Measurements from ENCODE around the gene OGN.
"Not testable (repeated sequence)": the region's sequence is repeated elsewhere in the genome, so short reads cannot be mapped to it uniquely, and the experiment has no call there.

The OGN gene

DNA sequence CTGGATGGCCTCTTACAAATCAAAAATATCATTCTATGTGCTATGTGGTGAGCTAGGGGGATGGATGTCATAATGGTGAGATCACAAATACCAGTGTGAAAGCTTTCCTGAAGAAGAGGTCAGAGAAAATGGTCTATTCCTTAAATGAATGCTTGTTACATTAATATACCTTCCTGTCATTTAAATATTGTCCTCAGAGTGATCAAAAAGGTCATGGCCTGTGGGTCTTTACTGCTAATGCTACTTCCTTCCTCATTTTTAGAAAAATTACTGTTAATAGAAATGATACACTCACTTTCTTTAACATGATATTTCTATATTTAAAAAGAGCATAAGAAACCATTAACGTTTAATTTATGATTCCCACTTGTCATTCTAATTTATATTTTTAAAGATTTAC lies 10.2 kb upstream of the OGN start:
- Histone ChIP-seq H3K36me3 (no peaks in the 10 kb centered on the region), H3K27me3 (ENCODE audit: insufficient read depth, low read depth, severe bottlenecking) (no peaks in the 10 kb centered on the region), H3K9me3 (ENCODE audit: severe bottlenecking) (no peaks in the 10 kb centered on the region), H3K27ac (no peak overlapping the region), H3K4me3 (ENCODE audit: low read depth, low read length) (no peak overlapping the region)
- DNase-seq: no peak
- TF ChIP-seq, protein P1, sequence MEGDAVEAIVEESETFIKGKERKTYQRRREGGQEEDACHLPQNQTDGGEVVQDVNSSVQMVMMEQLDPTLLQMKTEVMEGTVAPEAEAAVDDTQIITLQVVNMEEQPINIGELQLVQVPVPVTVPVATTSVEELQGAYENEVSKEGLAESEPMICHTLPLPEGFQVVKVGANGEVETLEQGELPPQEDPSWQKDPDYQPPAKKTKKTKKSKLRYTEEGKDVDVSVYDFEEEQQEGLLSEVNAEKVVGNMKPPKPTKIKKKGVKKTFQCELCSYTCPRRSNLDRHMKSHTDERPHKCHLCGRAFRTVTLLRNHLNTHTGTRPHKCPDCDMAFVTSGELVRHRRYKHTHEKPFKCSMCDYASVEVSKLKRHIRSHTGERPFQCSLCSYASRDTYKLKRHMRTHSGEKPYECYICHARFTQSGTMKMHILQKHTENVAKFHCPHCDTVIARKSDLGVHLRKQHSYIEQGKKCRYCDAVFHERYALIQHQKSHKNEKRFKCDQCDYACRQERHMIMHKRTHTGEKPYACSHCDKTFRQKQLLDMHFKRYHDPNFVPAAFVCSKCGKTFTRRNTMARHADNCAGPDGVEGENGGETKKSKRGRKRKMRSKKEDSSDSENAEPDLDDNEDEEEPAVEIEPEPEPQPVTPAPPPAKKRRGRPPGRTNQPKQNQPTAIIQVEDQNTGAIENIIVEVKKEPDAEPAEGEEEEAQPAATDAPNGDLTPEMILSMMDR (IDR thresholded peaks at IDR 0.05; ENCODE audit: low read depth, low read length): no peak

DNA sequence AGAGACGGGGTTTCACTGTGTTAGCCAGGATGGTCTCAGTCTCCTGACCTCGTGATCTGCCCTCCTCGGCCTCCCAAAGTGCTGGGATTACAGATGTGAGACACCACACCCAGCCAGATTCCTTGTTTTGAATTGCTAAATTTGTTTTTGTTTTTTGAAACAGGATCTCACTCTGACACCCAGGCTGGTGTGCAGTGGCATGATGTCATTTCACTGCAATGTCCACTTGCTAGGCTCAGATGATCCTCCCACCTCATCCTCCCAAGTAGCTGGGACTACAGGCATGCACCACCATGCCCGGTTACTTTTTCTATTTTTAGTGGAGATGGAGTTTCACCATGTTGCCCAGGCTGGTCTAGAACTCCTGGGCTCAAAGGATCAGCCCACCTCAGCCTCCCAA lies 6.8 kb upstream of the OGN start:
- not testable (repeated sequence) for DNase-seq; H3K36me3 ChIP-seq; H3K9me3 ChIP-seq (ENCODE audit: severe bottlenecking); H3K27ac ChIP-seq; H3K27me3 ChIP-seq (ENCODE audit: insufficient read depth, low read depth, severe bottlenecking); H3K4me3 ChIP-seq (ENCODE audit: low read depth, low read length)

DNA sequence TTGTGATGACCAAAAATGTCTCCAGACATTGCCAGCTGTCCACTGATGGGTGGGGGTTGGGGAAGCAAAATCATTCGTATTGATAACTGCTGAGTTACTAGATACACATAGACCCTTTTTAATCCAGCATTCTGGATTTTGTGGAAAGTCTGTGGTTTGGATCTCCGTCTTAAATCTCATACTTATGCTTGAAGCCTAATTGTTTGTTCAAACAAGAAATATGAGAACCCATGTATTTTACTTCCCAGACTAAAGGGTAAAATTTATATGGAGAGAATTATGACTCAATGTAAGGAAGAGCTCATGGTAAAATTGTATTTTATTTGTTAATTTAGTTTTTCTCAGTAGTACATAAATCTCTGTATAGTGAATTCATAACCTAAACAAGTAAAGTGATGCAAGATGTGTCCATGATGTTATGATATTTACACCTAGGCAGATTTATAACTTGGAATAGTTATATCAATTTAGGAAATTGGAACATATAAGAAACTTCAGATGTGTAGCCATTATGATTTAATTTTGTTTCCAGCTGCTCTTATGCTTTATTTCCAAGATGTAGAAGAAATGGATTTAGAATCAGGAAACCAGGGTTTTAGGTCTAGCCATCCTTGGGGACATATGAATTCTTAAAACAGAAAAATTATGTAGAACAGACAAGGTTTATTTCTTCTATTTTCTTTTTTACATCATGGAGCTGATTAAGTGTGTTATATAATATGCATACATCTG lies 4.5 kb upstream of the OGN start:
- Histone ChIP-seq H3K27ac (no peak overlapping the region), H3K9me3 (ENCODE audit: severe bottlenecking) (no peaks in the 10 kb centered on the region), H3K4me3 (ENCODE audit: low read depth, low read length) (no peak overlapping the region), H3K27me3 (ENCODE audit: insufficient read depth, low read depth, severe bottlenecking) (no peaks in the 10 kb centered on the region), H3K36me3 (no peaks in the 10 kb centered on the region)
- no peak for DNase-seq
- TF ChIP-seq, protein P1 (IDR thresholded peaks at IDR 0.05; ENCODE audit: low read depth, low read length): no peak

DNA sequence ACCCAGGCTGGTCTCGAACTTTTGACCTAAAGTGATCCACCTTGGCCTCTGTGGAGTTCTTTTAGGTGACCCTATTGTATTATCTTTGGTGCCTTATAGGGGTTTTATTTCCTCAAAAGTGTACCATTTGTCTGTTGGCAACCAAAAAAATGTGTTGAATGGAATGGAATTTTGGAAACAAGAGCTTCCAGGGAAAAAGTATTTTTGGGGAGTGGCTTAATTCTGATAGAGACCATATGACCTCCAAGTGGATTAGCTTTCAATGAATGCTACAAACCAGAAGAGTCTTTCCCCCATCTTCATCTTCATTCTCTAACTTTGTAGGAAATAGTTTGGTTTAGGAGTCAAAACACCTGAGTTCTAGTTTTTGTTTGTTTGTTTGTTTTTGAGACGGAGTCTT lies 3.4 kb upstream of the OGN start:
- Histone ChIP-seq H3K9me3 (ENCODE audit: severe bottlenecking) (no peaks in the 10 kb centered on the region), H3K36me3 (no peaks in the 10 kb centered on the region), H3K4me3 (ENCODE audit: low read depth, low read length) (no peak overlapping the region), H3K27ac (no peak overlapping the region), H3K27me3 (ENCODE audit: insufficient read depth, low read depth, severe bottlenecking) (no peaks in the 10 kb centered on the region)
- DNase-seq: no peak
- TF ChIP-seq, protein P1 (IDR thresholded peaks at IDR 0.05; ENCODE audit: low read depth, low read length): no peak

DNA sequence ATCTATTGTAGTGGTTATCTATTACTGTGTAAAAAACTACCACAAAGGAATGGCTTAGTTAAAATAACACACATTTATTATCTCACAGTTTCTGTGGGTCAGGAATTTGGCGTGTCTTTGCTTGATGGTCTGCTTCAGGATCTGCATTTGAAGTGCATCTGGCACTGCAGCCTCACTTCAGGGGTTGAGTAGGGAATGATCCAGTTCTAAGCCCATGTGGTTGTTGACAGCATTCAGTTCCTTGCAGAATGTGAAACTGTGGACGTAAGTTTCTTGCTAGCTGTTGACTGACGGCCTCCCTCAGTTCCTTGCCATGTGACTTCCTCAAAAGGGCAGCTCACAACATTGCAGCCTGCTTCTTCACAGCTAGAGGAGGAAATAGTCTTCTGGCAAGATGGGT lies 2.1 kb upstream of the OGN start:
- no peaks in the 10 kb centered on the region for H3K27me3 ChIP-seq (ENCODE audit: insufficient read depth, low read depth, severe bottlenecking)
- H3K36me3 ChIP-seq: no peaks in the 10 kb centered on the region
- no peak overlapping the region for H3K4me3 ChIP-seq (ENCODE audit: low read depth, low read length)
- TF ChIP-seq, protein P1 (IDR thresholded peaks at IDR 0.05; ENCODE audit: low read depth, low read length): no peak
- no peaks in the 10 kb centered on the region for H3K9me3 ChIP-seq (ENCODE audit: severe bottlenecking)
- no peak overlapping the region for H3K27ac ChIP-seq
- no peak for DNase-seq

DNA sequence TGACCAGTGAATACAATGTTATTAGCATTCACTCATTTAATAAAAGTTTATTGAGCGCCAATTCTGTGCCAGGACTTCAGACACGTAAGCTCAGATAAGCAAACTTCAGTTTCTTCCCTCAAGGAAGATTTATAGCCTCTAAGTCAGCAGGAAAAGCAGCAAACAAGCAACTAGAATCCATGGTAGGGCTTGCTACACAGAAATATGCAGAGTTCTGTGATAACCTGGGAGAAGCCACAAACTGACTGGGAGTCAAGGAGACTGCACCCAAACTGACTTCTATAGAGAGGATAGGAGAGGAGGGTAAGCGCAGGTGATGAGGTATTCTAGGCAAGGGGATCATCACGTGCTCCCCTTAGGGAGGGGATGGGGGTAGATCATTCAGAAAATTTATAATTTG lies 1.4 kb upstream of the OGN start:
- Histone ChIP-seq H3K27ac (no peak overlapping the region), H3K36me3 (no peaks in the 10 kb centered on the region), H3K9me3 (ENCODE audit: severe bottlenecking) (no peaks in the 10 kb centered on the region), H3K4me3 (ENCODE audit: low read depth, low read length) (no peak overlapping the region), H3K27me3 (ENCODE audit: insufficient read depth, low read depth, severe bottlenecking) (no peaks in the 10 kb centered on the region)
- DNase-seq: no peak
- TF ChIP-seq, protein P1 (IDR thresholded peaks at IDR 0.05; ENCODE audit: low read depth, low read length): no peak

Measured in WERI-Rb-1 (cell line).